Measurements from ENCODE around the gene RBMS1. TPM values are rescaled to one million over a fixed set of nuclear protein-coding genes. Genes with fewer than 3 reads are reported as not detected.

The RBMS1 gene
- total and polyA plus RNA-seq, 2 of the 13 experiments (the other 11 are each of a cell fraction or from before 2014, with no cell fraction given), result 55.5 to 110 TPM

DNA sequence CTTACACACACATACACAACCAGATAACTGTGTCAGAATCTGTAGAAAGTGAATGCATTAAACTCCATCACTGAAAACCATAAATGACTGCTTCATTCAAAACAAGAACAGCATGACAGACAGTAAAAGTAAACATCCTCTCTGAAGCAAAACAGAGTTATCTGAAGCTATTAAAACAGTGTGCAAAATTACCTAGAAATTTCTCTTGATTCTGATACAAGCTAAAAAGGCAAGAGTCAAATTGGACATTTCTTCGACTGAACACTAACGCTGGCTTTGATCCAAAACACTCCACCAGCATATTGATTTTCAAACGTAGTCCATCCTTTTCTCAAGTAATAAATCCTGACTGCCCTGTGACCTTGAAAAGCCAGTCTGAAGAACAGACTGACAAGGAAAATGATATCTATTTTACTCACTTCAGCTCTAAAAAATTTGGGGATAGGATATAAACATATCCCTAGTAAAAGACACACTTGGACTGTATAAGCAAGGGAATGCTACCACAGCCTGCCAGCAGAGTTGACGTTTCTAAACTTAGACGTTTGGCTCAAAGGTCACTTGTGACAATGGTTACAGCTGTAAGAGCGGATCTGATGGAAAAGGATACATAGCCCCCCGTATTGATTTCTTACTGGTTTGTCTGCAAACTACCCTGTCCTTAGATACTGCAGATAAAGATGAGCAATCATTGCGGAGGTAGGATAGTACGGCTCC is 164.6 kb downstream of the RBMS1 start (continued):
- TF ChIP-seq GFI1 (CRISPR knock-in tag; IDR thresholded peaks at IDR 0.05; ENCODE audit: borderline replicate concordance) (0 out of 2 replicates have a peak, but pooled peaks have one; percentile 2), ZBTB10 (CRISPR knock-in tag; IDR thresholded peaks at IDR 0.05; ENCODE audit: borderline replicate concordance) (no peak), SIX1 (CRISPR knock-in tag; IDR thresholded peaks at IDR 0.05; ENCODE audit: borderline replicate concordance) (peak; percentile 67; the same call in 1 of the 2 replicates), EP300 (IDR thresholded peaks at IDR 0.05; ENCODE audit: low read depth in 2 of 2, low read length in 2 of 2) (peak in 1 of 2 experiments; percentile 58; a peak in 1 of 4 replicates), EP300 (CRISPR knock-in tag; IDR thresholded peaks at IDR 0.05; ENCODE audit: borderline replicate concordance) (no peak), ZNF784 (CRISPR knock-in tag; IDR thresholded peaks at IDR 0.05; ENCODE audit: borderline replicate concordance) (peak; percentile 61; the same call in 1 of the 2 replicates), TOPORS (CRISPR knock-in tag; IDR thresholded peaks at IDR 0.05) (0 out of 2 replicates have a peak, but pooled peaks have one; percentile 44), SOX13 (IDR thresholded peaks at IDR 0.05) (peak; percentile 87), SOX13 (CRISPR knock-in tag; conservative IDR thresholded peaks at IDR 0.05 in 1 of 2, IDR thresholded peaks at IDR 0.05 in 1 of 2) (peak in 1 of 2 experiments; percentile 96; a peak in 2 of 4 replicates), ZNF644 (CRISPR knock-in tag; IDR thresholded peaks at IDR 0.05; ENCODE audit: low read depth) (peak; percentile 80; the same call in 1 of the 2 replicates), ZSCAN25 (CRISPR knock-in tag; IDR thresholded peaks at IDR 0.05) (0 out of 2 replicates have a peak, but pooled peaks have one; percentile 36), NR2F1 (CRISPR knock-in tag; IDR thresholded peaks at IDR 0.05) (0 out of 4 replicates have a peak, but pooled peaks of 1 of the 2 experiments have one; percentile 43), NAIF1 (CRISPR knock-in tag; IDR thresholded peaks at IDR 0.05; ENCODE audit: borderline replicate concordance) (peak; percentile 54; the same call in 1 of the 2 replicates), ZBTB7A (CRISPR knock-in tag; IDR thresholded peaks at IDR 0.05) (peak; percentile 92), PPARG (CRISPR knock-in tag; conservative IDR thresholded peaks at IDR 0.05) (peak; percentile 44; the same call in 1 of the 2 replicates), CREB1 (IDR thresholded peaks at IDR 0.05) (no peak), CREB1 (CRISPR knock-in tag; IDR thresholded peaks at IDR 0.05) (peak; percentile 75), THAP7 (CRISPR knock-in tag; IDR thresholded peaks at IDR 0.05) (0 out of 2 replicates have a peak, but pooled peaks have one; percentile 33), RXRB (CRISPR knock-in tag; IDR thresholded peaks at IDR 0.05; ENCODE audit: borderline replicate concordance) (peak; percentile 72), RFX3 (CRISPR knock-in tag; IDR thresholded peaks at IDR 0.05) (no peak), ZNF792 (CRISPR knock-in tag; IDR thresholded peaks at IDR 0.05) (peak; percentile 63; the same call in 1 of the 2 replicates), SALL1 (CRISPR knock-in tag; IDR thresholded peaks at IDR 0.05) (peak; percentile 55; the same call in 1 of the 2 replicates), ZFP1 (CRISPR knock-in tag; IDR thresholded peaks at IDR 0.05) (peak; percentile 28; the same call in 1 of the 2 replicates)
- TF ChIP-seq, protein P1, sequence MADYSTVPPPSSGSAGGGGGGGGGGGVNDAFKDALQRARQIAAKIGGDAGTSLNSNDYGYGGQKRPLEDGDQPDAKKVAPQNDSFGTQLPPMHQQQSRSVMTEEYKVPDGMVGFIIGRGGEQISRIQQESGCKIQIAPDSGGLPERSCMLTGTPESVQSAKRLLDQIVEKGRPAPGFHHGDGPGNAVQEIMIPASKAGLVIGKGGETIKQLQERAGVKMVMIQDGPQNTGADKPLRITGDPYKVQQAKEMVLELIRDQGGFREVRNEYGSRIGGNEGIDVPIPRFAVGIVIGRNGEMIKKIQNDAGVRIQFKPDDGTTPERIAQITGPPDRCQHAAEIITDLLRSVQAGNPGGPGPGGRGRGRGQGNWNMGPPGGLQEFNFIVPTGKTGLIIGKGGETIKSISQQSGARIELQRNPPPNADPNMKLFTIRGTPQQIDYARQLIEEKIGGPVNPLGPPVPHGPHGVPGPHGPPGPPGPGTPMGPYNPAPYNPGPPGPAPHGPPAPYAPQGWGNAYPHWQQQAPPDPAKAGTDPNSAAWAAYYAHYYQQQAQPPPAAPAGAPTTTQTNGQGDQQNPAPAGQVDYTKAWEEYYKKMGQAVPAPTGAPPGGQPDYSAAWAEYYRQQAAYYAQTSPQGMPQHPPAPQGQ (CRISPR knock-in tag; IDR thresholded peaks at IDR 0.05; ENCODE audit: borderline replicate concordance), result no peak

Data from HepG2 (cell line).